GM19467 (cell line): ENCODE measurements around the gene INAFM2.

ENCODE experiments used
- ATAC-seq: cut with Tn5 transposase; IDR thresholded peaks from one replicate; pipeline ENCODE4 v1.9.1; 2021; ENCODE audit warnings: mild to moderate bottlenecking, moderate library complexity; ENCODE audit not compliant: unreplicated experiment

The INAFM2 gene

GRCh38 chr15:40305281-40305680 is 18.2 kb upstream of the INAFM2 start:
- no peak for ATAC-seq

GRCh38 chr15:40306371-40306770 is 17.1 kb upstream of the INAFM2 start:
- ATAC-seq, result no peak

GRCh38 chr15:40306908-40307307 is 16.6 kb upstream of the INAFM2 start:
- no peak for ATAC-seq

- peak; percentile 47 for ATAC-seq
Observed at GRCh38 chr15:40307421-40308211, 15.9 kb upstream of the INAFM2 start, which contains the start of gene PLCB2. Gene PLCB2 (minus strand): TSS chr15:40307935. CDS start chr15:40307672, 263 bp downstream.

GRCh38 chr15:40309344-40309862 is 14.1 kb upstream of the INAFM2 start:
- ATAC-seq, result no peak

GRCh38 chr15:40310001-40310959 is 13.2 kb upstream of the INAFM2 start:
- no peak for ATAC-seq

- no peak for ATAC-seq
Observed at GRCh38 chr15:40310993-40311392, 12.5 kb upstream of the INAFM2 start.

- ATAC-seq, result no peak
Observed at GRCh38 chr15:40312370-40313158, 10.9 kb upstream of the INAFM2 start.

GRCh38 chr15:40313531-40314398 is 9.7 kb upstream of the INAFM2 start:
- no peak for ATAC-seq

GRCh38 chr15:40314723-40315276 is 8.7 kb upstream of the INAFM2 start:
- ATAC-seq, result no peak

GRCh38 chr15:40316931-40317330 is 6.6 kb upstream of the INAFM2 start:
- no peak for ATAC-seq

GRCh38 chr15:40317580-40317979 is 5.9 kb upstream of the INAFM2 start:
- ATAC-seq, result no peak

GRCh38 chr15:40320409-40320808 is 3.1 kb upstream of the INAFM2 start:
- ATAC-seq, result no peak

GRCh38 chr15:40320931-40321371 is 2.5 kb upstream of the INAFM2 start:
- no peak for ATAC-seq

GRCh38 chr15:40322531-40323238 is 807 bp upstream of the INAFM2 start:
- no peak for ATAC-seq

GRCh38 chr15:40323953-40324937 is 753 bp downstream of the INAFM2 start:
- ATAC-seq, result no peak

- ATAC-seq, result no peak
Observed at GRCh38 chr15:40325188-40325587, 1.7 kb downstream of the INAFM2 start.

GRCh38 chr15:40325700-40326099 is 2.2 kb downstream of the INAFM2 start:
- ATAC-seq, result no peak
